Fibroblast of skin of abdomen (primary cell): Measurements from ENCODE around the gene C16orf54.
A peak's percentile ranks its signal among the peaks of the same experiment; 100 is the strongest.
"Not testable (repeated sequence)": the region's sequence is repeated elsewhere in the genome, so short reads cannot be mapped to it uniquely, and the experiment has no call there.

Experiments used
- DNase-seq: peaks from one replicate; pipeline ENCODE4 v3.0.0-alpha.2; 2013

C16orf54 gene

DNA sequence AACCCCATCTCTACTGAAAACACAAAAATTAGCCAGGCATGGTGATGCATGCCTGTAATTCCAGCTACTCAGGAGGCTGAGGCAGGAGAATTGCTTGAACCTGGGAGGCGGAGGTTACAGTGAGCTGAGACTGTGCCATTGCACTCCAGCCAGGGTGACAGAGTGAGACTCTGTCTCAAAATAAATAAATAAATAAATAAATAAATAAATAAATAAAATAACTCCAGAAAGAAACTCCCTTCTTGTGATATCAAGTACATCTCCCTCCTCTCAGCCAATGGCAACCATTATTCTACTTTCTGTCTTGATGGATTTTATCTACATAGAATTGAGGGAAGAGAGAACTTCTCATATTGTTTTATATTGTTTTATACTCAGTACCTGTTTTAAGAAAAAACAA is 38.6 kb downstream of the C16orf54 start:
- DNase-seq: not testable (repeated sequence)

DNA sequence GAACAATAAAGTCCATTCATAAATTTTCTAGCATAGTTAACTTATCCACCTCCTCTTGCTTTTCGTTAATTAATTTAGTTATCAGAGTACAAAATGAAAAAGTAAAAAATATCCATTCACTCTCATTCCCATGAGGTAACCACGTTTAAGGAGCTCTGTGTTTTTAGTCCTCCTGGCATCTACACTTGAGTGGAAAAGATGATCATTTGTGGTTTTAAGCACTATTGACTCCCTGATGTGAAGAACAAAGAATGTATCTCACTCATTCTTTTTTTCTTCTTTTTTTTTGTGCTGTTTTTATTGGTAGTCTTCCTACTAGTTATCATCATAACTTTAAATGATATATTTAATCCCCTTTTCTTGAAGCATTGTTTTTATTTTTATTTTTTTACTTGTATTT is 40.8 kb downstream of the C16orf54 start:
- no peak for DNase-seq

DNA sequence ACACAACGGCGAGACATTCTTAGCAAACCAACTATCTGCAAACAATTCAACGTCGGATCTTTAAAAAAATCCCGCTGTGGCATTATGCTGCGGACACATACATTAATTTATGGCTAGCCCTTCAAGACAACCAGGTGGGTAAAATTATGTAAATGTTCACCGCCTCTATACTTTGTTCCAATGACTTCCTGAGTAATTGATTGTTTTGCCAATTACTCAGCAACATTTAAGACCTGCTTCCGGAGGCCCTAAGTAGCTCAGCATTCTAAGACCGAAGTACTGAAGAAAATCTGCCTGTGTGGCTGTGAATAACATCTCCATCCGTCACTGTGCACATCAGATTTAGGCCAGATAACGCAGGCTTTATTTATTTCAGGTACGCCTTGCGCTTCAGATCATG is 43.5 kb downstream of the C16orf54 start:
- DNase-seq: peak; percentile 31

DNA sequence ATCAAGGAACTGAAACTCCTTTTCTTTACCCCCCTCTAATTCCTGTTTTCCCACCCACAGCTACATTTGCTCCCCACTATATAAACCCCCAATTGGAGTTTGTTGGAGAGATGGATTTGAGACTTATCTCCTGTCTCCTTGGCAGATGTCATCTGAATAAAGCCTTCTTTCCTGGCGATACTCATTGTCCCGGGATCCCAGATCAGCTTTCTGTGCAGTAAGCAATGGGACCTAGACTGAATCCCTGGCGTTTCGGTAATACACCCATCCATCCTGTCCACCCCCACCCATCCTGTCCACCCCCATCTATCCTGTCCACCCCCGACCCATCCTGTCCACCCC is 44.6 kb downstream of the C16orf54 start:
- DNase-seq: no peak

DNA sequence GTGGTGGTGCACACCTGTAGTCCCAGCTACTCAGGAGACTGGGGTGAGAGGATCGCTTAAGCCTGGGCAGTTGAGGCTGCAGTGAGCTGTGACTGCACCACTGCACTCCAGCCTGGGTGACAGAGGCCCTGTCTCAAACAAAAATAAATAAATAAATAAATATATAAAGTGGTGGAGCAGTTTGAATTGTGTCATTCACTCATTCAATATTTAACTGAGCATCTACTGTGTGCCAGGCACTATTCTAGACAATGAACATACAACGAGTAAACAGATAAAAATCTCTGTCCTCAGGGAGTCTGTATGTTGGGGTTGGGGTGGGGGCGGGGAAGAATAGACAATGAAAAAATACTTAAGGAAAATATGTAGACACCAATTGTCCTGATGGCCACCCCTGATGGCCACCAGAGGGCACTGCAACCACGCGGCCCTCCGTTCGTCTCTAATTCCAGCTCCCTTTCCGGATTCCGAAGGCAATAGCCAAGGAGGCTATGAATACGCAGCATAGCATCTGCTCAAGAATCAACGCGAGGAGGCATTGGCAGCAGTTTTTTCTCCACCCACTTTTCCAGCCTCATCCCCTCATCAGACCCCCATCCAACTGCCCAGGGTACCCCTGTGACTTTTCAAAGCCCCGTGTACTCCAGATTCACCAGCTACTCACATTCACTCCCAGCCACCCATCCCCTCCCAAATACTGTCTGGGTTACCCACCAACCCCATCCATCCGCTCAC is 45.4 kb downstream of the C16orf54 start:
- DNase-seq: peak; percentile 82

DNA sequence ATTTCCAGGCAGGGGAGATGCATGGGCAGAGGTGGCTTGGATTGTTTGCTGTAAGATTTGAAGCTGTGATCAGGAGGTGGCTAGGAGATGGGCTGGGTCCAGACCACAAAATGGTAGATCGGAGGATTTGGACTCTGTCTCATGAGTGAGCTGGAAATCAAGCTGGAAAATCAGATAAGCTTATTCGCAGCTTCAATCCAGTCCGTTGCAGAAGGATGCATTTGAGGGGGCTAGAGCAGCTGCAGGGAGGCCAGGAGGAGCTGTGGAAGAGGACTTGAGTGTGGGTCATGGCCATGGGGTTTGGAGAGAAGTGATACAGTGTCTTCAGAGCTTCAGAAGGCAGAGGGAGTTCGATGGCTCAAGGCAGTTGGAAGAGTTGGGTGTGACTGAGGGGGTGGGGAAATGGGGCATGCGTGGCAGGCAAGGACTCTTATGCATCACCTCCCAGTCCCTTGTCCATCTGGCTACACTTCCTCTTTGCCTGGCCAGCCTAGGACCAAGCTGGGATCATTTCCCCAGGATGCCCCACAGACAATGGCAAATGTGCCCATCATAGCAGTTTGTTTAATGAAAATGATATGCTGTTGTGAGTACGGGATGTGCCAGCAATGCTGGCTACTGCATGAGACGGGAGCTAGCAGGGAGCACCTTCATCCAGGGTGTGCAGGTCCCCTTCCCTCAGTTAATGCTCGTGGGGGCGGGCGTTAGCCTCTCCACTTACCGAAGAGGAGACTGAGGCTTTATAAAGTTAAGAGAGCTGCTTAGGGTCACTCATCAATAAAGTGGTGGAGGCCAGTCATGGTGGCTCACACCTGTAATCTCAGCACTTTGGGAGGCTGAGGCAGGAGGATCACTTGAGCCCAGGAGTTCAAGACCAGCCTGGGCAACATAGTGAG is 46.2 kb downstream of the C16orf54 start:
- DNase-seq: no peak

DNA sequence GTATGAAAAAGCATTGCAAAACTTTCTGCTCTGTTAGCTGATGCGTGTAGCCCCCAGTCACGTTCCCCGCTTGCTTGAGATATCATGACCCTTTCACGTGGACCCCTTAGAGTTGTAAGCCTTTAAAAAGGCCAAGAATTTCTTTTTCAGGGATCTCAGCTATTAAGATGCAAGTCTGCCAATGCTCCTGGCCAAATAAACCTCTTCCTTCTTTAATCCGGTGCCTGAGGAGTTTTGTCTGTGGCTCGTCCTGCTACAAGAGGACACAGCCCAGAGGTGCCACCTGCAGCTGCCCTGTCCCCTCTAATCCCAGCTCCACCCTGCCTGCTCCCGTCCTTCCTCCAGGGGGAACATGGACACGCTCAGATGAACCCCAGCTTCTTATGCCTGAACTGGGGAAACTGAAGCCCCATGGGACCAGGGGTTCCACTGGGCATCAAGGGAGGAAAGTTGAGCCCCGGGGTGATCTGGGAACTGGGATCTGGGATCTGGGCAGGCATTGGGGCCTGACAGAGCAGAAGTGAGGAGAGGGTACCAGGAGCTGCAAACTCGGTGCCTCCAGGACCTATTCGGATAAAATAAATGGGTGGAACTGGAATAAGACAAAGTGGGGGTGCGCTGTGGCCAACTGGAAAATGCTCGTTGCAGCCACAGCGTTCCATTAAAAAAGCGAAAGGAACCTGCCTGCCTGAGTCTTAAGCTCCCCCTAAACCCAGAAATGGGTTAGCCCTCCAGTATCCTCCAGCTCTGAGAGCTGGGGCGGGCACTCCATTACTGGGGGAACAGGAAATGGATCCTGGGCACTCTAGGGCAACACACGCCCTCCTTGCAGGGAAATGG is 47.1 kb downstream of the C16orf54 start:
- no peak for DNase-seq

DNA sequence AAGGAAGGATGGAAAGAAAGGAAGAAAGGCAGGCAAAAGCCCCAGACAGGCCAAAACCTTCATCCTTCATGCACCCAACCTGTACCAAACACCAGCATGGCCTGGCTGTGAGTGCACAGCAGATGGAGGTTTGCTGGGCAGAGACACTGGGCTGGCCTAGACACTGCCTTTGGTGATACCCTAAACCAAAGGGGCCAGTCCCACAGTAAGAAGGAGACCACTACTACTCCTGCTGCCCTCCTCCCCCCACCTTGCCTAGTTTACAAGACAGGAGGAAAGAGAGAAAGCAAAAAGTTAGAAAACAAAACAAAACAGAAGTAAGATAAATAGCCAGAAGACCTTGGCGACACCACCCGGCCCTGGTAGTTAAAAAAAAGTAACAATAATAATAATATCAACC is 47.7 kb downstream of the C16orf54 start:
- DNase-seq: no peak

DNA sequence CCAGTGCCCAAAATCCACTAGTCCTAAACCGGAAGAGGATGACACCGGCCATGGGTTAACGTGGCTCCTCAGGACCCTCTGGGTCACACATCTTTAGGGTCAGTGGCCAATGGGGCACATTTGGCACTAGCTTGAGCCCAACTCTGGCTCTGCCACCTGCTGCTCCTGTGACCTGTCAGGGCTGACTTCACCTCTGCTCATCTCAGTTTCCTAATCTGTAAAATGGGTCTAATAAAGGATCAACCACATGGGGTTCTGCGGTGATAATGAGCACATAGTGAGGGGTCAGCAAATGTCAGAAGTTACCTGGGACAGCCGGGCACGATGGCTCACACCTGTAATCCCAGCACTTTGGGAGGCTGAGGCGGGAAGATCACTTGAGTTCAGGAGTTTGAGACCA is 48.4 kb downstream of the C16orf54 start:
- DNase-seq: no peak

DNA sequence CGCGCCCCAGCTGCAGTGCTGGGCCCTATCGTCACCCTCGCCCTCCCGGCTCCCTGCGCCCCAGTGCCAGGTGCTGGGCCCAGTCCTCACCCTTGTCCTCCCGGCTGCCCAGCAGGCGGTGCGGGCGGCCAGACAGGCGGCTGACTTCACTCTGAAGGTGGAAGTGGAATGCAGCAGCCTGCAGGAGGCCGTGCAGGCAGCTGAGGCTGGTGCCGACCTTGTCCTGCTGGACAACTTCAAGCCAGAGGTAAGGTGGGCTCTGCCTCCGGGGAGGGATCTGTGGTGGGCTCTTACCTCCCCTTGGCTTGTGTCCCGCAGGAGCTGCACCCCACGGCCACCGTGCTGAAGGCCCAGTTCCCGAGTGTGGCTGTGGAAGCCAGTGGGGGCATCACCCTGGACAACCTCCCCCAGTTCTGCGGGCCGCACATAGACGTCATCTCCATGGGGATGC is 48.9 kb downstream of the C16orf54 start:
- no peak for DNase-seq

DNA sequence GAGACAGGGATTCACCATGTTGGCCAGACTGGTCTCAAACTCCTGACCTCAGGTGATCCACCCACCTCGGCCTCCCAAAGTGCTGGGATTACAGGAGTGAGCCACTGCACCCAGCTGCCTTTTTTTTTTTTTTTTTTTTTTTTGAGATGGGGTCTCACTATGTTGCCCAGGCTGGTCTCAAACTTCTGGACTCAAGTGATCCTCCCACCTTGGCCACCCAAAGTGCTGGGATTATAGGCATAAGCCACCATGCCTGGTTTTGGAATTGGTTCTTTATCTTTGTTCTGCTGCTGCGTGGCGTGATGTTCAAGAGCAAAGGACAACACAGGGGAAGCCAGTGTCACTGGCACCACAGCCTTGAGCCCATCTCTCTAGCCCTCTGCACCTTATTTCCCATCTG is 50.1 kb downstream of the C16orf54 start:
- not testable (repeated sequence) for DNase-seq

DNA sequence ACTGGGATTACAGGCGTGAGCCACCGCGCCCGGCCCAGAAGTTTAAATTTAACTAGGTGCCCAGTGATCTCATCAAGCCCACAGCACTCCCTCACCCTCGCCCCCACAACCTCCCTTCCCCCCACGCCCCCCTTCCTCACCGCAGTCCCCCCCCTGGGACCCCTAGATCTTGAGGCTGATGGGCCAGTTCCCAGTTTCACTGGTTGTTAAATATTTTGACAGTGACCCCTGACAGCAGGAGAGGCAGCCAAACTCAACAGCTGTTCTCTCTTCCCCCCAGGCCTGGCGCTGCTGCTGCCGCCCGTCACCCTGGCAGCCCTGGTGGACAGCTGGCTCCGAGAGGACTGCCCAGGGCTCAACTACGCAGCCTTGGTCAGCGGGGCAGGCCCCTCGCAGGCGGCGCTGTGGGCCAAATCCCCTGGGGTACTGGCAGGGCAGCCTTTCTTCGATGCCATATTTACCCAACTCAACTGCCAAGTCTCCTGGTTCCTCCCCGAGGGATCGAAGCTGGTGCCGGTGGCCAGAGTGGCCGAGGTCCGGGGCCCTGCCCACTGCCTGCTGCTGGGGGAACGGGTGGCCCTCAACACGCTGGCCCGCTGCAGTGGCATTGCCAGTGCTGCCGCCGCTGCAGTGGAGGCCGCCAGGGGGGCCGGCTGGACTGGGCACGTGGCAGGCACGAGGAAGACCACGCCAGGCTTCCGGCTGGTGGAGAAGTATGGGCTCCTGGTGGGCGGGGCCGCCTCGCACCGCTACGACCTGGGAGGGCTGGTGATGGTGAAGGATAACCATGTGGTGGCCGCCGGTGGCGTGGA is 51.2 kb downstream of the C16orf54 start:
- DNase-seq: no peak

DNA sequence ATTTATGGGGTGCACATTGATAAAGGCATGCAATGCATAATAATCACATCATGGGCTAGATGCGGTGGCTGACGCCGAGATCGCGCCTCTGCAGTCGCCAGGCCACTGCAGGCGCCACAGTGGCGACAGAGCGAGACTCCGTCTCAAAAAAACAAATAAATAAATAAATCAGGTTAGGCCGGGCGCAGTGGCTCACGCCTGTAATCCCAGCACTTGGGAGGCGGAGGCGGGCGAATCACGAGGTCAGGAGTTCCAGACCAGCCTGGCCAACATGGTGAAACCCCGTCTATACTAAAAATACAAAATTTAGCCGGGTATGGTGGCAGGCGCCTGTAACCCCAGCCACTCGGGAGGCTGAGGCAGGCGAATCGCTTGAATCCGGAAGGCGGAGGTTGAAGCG is 53.2 kb downstream of the C16orf54 start:
- DNase-seq: not testable (repeated sequence)
